CD4-positive, alpha-beta T cell treated with Interleukin-2 at 100 ng/mL for 4 hours (primary cell): ENCODE results near the gene KANK2.
A peak's percentile ranks its signal among the peaks of the same experiment; 100 is the strongest.
"Not testable (repeated sequence)": the region's sequence is repeated elsewhere in the genome, so short reads cannot be mapped to it uniquely, and the experiment has no call there.

Experiments
- DNase-seq: peaks from one replicate; pipeline ENCODE4 v3.0.0-alpha.2; 2020; ENCODE audit warnings: low spot score

The KANK2 gene

GRCh38 chr19:11172576-11172975 lies 24.8 kb downstream of the KANK2 start:
- DNase-seq = no peak

DNA sequence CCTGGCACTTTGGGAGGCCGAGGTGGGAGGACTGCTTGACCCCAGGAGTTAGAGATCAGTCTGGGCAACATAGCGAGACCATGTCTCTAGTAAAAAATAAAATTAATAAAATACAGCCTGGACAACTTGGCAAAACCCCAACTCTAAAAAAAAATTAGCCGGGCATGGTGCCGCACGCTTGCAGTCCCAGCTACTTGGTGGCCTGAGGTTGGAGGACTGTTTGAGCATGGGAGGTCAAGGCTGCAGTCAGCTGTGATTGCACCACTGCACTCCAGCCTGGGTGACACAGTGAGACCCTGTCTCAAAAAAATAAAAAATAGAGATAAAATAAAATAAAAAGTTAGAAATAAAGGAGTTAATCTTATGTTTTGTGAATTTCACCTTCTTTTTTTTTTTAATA lies 26.2 kb downstream of the KANK2 start:
- DNase-seq = no peak

DNA sequence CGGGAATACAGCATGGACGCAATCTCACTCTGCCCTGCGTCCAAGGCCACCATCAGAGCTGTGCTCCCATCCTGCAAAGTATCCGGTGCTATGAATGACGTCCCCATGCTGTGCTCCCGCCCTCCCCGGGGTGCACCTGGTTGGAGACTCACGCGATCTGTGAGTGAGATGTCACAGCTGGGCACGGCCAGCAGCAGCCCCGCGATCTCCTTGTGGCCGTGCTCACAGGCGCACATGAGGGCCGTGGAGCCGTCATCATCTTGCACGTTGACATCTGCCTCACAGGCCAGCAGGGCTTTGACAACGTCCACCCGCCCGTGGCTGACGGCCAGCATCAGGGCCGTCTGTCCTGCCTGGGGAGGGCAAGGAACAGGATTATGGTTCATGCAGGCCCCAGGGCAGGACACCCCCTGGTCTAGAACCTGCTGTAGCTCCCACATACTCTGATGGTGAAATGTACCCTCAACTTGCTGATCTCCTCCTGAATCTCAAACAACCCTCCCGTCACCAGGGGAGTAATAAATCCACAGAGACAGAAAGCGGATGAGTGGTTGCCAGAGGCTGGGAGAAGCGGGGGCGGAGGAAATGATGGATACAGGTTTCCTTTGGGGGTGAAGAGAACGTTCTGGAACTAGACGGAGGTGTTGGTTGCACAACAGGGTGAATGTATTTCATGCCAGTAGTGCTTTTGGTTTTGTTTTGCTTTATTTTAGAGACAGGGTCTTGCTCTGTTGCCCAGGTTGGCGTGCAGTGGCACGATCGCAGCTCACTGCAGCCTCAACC lies 27.3 kb downstream of the KANK2 start:
- DNase-seq = no peak

DNA sequence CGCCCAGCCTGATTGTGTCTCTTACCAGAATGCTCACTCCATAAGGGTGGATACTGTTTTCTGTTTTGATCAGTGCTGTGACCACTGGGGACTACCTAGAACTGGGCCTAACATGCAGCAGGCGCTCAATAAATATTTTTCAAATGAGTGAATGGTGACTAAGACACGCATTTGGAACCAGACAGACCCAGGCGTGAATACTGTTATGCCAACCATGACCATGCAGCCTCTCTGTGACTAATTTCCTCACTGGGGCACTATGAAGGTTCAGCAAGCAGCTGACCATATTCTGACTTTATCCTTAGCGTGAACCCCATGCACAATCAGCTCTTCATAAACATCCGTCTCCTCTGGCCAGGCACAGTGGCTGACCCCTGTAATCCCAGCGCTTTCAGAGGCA lies 28.8 kb downstream of the KANK2 start:
- DNase-seq = no peak

DNA sequence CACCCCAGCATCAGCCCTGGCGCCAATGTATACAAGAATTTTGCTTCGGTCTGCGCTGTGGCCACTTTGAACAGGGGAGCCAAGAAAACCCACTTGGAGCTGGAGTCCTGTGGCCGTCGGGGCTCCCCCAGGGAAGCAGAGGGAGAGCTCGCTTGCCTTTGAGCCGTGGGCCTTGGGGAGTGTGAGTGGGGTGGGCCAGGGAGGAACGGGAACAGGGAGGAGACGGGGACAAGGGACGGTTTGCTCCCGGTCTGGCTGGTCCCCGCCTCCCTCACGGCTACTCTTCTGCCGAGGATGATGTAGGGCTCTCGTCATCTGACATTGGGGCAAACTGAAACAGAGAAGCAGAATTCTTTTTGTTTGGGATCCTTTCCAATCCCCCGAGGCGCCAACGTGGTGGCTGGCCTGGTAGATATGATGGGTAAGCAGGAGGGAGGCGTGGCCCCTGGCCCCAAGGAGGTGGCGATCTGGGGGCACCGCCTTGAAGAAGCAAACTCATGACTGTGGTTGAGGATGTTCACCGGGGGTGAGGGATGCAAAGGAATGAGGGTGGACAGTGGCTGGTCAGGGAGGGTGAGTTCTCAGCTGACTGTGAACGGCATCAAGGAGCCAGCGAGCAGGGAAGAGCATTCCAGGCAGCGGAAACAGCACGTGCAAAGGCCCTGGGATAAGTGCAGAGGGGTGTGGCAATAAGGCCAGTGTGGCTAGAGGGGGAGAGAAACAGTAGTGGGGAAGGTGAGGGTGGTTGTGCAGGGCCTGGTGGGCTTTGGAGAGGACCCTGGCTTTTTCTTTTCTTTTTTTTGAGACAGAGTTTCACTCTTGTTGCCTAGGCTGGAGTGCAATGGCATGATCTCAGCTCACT lies 30.8 kb downstream of the KANK2 start:
- DNase-seq = no peak

- DNase-seq = no peak
These were observed 31.8 kb downstream of the KANK2 start for GRCh38 chr19:11165486-11166030.

GRCh38 chr19:11164879-11165406 lies 32.4 kb downstream of the KANK2 start:
- DNase-seq = no peak

DNA sequence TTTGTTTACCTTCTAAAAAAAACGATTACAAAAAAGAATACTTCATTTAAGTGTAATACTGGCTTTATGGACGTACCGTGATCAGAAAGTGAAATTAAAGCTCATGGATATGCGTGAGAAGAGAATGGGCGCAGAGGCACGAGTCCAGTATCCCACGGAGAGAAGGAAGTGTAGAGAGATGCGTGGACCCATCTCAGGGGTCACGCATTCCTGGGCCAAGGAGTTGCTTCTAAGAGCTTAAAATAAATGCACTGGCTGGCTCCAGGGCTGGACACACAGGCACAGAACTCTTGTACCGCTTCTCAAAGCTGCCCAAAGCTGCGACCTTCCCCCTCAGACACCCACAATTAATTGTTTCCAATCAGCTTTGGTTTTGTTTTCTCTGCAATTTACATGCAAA lies 33.0 kb downstream of the KANK2 start:
- no peak for DNase-seq

DNA sequence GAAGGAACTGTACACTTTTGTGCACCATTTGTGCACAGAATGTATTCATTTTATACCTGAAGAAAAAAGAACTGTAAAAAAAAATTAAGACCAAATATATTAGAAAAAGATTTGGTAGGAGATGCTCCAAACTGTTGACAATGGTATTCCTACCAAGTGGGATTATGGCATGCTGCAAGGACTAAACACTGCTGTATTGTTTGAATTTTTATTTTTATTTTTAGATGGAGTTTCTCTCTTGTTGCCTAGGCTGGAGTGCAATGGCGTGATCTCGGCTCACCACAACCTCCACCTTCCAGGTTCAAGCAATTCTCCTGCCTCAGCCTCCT lies 36.9 kb downstream of the KANK2 start:
- not testable (repeated sequence) for DNase-seq

- DNase-seq = no peak
These were observed 37.5 kb downstream of the KANK2 start for GRCh38 chr19:11159598-11160439.

GRCh38 chr19:11155373-11156120 lies 41.8 kb downstream of the KANK2 start, which contains the start of gene SPC24:
Gene SPC24 (minus strand): TSS chr19:11155782. CDS start chr19:11155776, 6 bp downstream.
- peak; percentile 96 for DNase-seq

DNA sequence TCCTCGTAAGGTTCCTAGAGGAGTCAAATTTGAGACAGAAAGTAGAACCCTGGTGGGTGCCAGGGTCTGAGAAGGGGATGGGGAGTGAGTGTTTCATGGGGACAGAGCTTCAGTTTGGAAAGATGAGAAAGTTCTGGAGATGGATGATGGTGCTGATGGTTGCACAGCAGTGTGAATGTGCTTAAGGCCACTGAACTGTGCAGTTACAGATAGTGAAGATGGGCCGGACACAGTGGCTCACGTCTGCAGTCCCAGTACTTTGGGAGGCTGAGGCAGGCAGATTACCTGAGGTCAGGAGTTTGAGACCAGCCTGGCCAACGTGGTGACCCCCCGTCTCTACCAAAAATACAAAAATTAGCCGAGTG lies 42.7 kb downstream of the KANK2 start:
- DNase-seq = no peak

- DNase-seq = no peak
These were observed 44.9 kb downstream of the KANK2 start for GRCh38 chr19:11152318-11153062.

DNA sequence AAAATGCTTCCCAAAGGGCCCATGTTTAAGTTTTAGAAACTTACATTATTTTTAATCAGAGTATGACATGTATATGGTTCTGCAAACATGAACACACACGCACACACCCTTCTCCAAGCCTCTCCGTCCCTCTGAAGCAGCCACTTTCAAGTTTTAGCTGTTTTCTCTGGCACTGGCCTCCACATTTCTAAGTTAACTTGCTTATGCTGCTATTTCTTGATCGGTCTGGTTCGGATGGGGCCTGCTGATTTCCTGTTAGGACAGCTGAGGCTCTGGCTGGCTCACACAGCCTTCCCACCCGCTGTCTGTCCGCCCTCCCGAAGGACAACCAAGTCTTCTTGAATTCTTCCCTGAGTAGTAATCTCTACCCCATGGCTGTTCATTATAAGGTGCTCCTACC lies 46.2 kb downstream of the KANK2 start:
- no peak for DNase-seq

DNA sequence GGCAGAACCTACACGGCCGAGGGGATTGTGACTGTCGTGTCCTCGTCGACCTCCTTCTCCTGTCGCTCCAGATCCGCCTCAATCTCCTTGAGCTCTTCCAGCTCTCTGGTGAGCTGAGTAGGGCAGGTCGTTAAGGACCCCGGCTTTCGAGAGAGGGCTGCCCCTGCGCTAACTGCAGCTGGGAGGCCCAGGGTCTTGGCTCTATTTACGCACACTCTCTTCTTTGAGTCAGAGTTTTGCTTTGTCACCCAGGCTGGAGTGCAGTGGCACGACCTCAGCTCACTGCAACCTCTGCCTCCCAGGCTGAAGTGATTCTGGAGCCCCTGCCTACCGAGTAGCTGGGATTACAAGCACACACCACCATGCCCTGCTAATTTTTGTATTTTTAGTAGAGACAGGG lies 49.3 kb downstream of the KANK2 start:
- DNase-seq = no peak

GRCh38 chr19:11145536-11145924 lies 51.8 kb downstream of the KANK2 start:
- no peak for DNase-seq

GRCh38 chr19:11142528-11143171 lies 54.7 kb downstream of the KANK2 start:
- DNase-seq = no peak

GRCh38 chr19:11141937-11142527 lies 55.3 kb downstream of the KANK2 start:
- DNase-seq = no peak

GRCh38 chr19:11140896-11141295 lies 56.4 kb downstream of the KANK2 start:
- no peak for DNase-seq
